Stimulated activated naive CD4-positive, alpha-beta T cell (primary cell): ENCODE data around the gene SMIM9.
A peak's percentile ranks its signal among the peaks of the same experiment; 100 is the strongest.
"Not testable (repeated sequence)": the region's sequence is repeated elsewhere in the genome, so short reads cannot be mapped to it uniquely, and the experiment has no call there.

Experiments
- DNase-seq, 6 experiments: peaks; one replicate each; lab custom pipeline; 2025; lab: John Stamatoyannopoulos, UW

SMIM9 gene

GRCh38 chrX:154834562-154834961, at the start of gene SMIM9:
Gene SMIM9, minus strand, starts transcription at chrX:154834662. Its CDS starts 3,806 bp downstream, at chrX:154830856.
- no peak for DNase-seq

GRCh38 chrX:154884069-154884468, 49.6 kb upstream of the SMIM9 start:
- not testable (repeated sequence) for DNase-seq

- no peak for DNase-seq
Measured at GRCh38 chrX:154873329-154873728, 38.9 kb upstream of the SMIM9 start.

- DNase-seq: not testable (repeated sequence)
Measured at GRCh38 chrX:154868522-154868921, 34.1 kb upstream of the SMIM9 start.

GRCh38 chrX:154855256-154855655, 20.8 kb upstream of the SMIM9 start:
- no peak for DNase-seq

- DNase-seq: no peak
Measured at GRCh38 chrX:154850957-154851611, 16.6 kb upstream of the SMIM9 start.

- peak in 3 of 6 experiments; percentile 1 to 43 (median 42) for DNase-seq
Measured at GRCh38 chrX:154840856-154841255, 6.4 kb upstream of the SMIM9 start.

GRCh38 chrX:154836163-154836562, 1.7 kb upstream of the SMIM9 start:
- DNase-seq: no peak

- no peak for DNase-seq
Measured at GRCh38 chrX:154833746-154834274, 652 bp downstream of the SMIM9 start.

- DNase-seq: no peak
Measured at GRCh38 chrX:154829926-154830442, 4.5 kb downstream of the SMIM9 start.

GRCh38 chrX:154829134-154829533, 5.3 kb downstream of the SMIM9 start:
- no peak for DNase-seq

- no peak for DNase-seq
Measured at GRCh38 chrX:154828016-154828408, 6.5 kb downstream of the SMIM9 start.

GRCh38 chrX:154827194-154828015, 7.1 kb downstream of the SMIM9 start:
- no peak for DNase-seq

- not testable (repeated sequence) for DNase-seq
Measured at GRCh38 chrX:154825586-154825985, 8.9 kb downstream of the SMIM9 start.

GRCh38 chrX:154824638-154825037, 9.8 kb downstream of the SMIM9 start:
- no peak for DNase-seq

- no peak for DNase-seq
Measured at GRCh38 chrX:154822029-154822428, 12.4 kb downstream of the SMIM9 start.

GRCh38 chrX:154821523-154821922, 12.9 kb downstream of the SMIM9 start:
- no peak for DNase-seq

- no peak for DNase-seq
Measured at GRCh38 chrX:154819771-154820341, 14.6 kb downstream of the SMIM9 start.

GRCh38 chrX:154818916-154819770, 15.3 kb downstream of the SMIM9 start:
- no peak for DNase-seq

GRCh38 chrX:154817048-154817618, 17.3 kb downstream of the SMIM9 start:
- not testable (repeated sequence) for DNase-seq

GRCh38 chrX:154816326-154816898, 18.1 kb downstream of the SMIM9 start:
- not testable (repeated sequence) for DNase-seq
